Dedifferentiated amniotic fluid mesenchymal stem cell (primary cell): ENCODE results near the gene LRRN2.
"Not testable (repeated sequence)": the region's sequence is repeated elsewhere in the genome, so short reads cannot be mapped to it uniquely, and the experiment has no call there.

Experiments
- DNase-seq: peaks from one replicate; pipeline ENCODE4 v3.0.0-alpha.2; 2016; ENCODE audit errors: extremely low spot score

Gene LRRN2

GRCh38 chr1:204575221-204576190 lies 110.0 kb downstream of the LRRN2 start:
- DNase-seq, result no peak

GRCh38 chr1:204574865-204575163 lies 110.7 kb downstream of the LRRN2 start:
- DNase-seq, result no peak

- DNase-seq, result no peak
Measured at GRCh38 chr1:204574016-204574864, 111.3 kb downstream of the LRRN2 start.

- no peak for DNase-seq
Measured at GRCh38 chr1:204572923-204573922, 112.3 kb downstream of the LRRN2 start.

- no peak for DNase-seq
Measured at GRCh38 chr1:204571631-204572030, 113.9 kb downstream of the LRRN2 start.

GRCh38 chr1:204571128-204571527 lies 114.4 kb downstream of the LRRN2 start:
- DNase-seq, result no peak

- not testable (repeated sequence) for DNase-seq
Measured at GRCh38 chr1:204570021-204570420, 115.5 kb downstream of the LRRN2 start.

- no peak for DNase-seq
Measured at GRCh38 chr1:204569478-204569877, 116.1 kb downstream of the LRRN2 start.

- DNase-seq, result no peak
Measured at GRCh38 chr1:204568576-204569315, 116.8 kb downstream of the LRRN2 start.
